ENCODE measurements around the gene ABHD11. TPM values are rescaled to one million over a fixed set of nuclear protein-coding genes. Genes with fewer than 3 reads are reported as not detected.
A peak's percentile ranks its signal among the peaks of the same experiment; 100 is the strongest.

ABHD11 gene
- total and polyA plus RNA-seq, 7 donors, result 5.4 to 91.3 (median 13.0) TPM

DNA sequence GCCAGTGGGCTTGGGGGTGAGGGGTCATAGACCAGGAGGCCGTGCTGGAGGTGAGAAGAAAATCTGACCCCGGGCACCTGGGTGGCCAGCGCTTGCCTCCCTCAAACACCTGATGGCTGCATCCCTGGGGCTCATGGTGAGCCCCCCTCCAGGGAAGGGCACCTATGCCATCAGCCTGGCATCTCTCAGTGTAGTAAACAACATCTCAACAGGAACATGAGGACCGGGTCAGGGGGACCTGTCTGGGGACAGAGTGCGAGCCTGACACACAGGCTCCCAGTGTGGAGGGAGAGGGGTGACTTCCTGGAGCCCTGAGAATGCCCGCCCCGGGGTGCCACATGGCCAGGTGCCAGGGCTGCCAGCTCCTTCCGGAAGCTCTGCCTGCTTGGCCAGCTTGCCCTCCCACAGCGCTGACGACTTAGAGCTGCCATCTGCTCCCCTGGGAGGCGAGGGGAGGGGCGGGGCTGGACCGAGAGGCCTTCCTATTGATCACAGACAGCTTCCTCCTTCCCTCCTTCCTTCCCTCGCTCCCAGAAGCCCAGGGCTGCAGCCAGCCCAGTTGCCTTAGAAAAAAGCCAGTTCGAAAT lies 31.5 kb downstream of the ABHD11 start:
- DNase-seq, result no peak
- H3K27me3 ChIP-seq, result no peaks in the 10 kb centered on the region
- H3K4me1 ChIP-seq, result peaks cover 0 to 28% (median 23%) of the 10 kb centered on the region in 4 donors
- intact Hi-C loops (cut with DNase I), result no loop called here
- H3K27ac ChIP-seq, result no peak overlapping the region
- H3K36me3 ChIP-seq, result peaks cover 0 to 6% (median 2%) of the 10 kb centered on the region in 4 donors
- no peaks in the 10 kb centered on the region for H3K9me3 ChIP-seq
- 21 to 48% methylated on average over 15 of the region's 15 CpGs for WGBS, 2 donors
- TF ChIP-seq, protein P1, sequence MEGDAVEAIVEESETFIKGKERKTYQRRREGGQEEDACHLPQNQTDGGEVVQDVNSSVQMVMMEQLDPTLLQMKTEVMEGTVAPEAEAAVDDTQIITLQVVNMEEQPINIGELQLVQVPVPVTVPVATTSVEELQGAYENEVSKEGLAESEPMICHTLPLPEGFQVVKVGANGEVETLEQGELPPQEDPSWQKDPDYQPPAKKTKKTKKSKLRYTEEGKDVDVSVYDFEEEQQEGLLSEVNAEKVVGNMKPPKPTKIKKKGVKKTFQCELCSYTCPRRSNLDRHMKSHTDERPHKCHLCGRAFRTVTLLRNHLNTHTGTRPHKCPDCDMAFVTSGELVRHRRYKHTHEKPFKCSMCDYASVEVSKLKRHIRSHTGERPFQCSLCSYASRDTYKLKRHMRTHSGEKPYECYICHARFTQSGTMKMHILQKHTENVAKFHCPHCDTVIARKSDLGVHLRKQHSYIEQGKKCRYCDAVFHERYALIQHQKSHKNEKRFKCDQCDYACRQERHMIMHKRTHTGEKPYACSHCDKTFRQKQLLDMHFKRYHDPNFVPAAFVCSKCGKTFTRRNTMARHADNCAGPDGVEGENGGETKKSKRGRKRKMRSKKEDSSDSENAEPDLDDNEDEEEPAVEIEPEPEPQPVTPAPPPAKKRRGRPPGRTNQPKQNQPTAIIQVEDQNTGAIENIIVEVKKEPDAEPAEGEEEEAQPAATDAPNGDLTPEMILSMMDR (IDR thresholded peaks at IDR 0.05), result no peak
- TF ChIP-seq POLR2A (IDR thresholded peaks at IDR 0.05) (no peak), POLR2AphosphoS5 (IDR thresholded peaks at IDR 0.05) (no peak), EP300 (IDR thresholded peaks at IDR 0.05) (no peak)
- no peak overlapping the region for H3K4me3 ChIP-seq

DNA sequence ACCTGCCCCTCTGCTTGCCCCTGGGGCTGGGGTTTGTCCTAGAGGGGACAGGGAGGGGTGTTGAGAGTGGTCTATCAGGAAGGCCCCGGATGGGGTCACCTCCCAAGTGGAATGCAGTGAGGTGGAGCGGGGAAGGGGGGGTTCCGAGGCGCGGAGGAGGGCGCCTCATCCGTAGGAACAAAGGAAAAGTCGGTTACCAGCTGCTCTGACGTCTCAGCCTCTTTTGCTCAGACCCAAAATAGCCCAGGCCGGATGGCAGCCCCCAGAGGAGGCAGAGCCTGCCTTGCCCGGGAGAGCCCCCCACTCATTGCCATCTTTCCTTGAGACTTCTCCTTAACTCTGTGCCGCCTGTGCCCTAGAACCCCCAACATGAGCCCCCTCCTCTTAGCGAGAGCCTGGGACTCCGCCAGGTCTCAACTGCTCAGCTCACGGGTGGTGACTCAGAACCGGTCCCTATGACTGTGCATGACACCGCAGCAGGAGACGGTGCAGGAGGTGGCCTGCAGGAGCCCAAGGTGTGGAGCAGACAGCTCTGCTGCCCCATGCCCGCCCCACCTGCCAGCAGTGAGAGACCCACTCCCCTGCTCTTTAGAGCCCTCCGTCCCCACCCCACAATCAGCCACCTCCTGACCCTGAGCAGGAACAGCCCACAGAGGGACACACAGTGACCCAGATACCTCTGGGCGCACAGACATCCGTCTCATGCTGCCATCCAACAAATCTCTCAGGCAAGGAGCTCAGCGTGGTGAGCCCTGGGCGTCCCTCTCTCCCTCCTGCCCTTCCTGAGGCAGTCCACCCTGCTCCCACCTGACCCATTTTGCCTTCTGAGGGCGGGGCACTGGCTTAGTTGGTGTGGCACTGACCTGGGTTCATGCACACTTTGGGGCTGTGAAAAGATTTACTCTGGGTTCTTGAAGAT lies 32.2 kb downstream of the ABHD11 start:
- no peak overlapping the region for H3K4me3 ChIP-seq
- 76 to 82% methylated on average over 25 of the region's 25 CpGs for WGBS, 2 donors
- peaks cover 0 to 11% (median 3%) of the 10 kb centered on the region in 4 donors for H3K36me3 ChIP-seq
- H3K4me1 ChIP-seq, result peaks cover 0 to 28% (median 23%) of the 10 kb centered on the region in 4 donors
- no peaks in the 10 kb centered on the region for H3K27me3 ChIP-seq
- intact Hi-C loops (cut with DNase I), result no loop called here
- no peak for DNase-seq
- TF ChIP-seq, protein P1 (IDR thresholded peaks at IDR 0.05), result no peak
- no peak for TF ChIP-seq POLR2AphosphoS5 (IDR thresholded peaks at IDR 0.05)
- no peak for TF ChIP-seq EP300 (IDR thresholded peaks at IDR 0.05)
- TF ChIP-seq POLR2A (IDR thresholded peaks at IDR 0.05), result no peak
- no peaks in the 10 kb centered on the region for H3K9me3 ChIP-seq
- no peak overlapping the region for H3K27ac ChIP-seq

DNA sequence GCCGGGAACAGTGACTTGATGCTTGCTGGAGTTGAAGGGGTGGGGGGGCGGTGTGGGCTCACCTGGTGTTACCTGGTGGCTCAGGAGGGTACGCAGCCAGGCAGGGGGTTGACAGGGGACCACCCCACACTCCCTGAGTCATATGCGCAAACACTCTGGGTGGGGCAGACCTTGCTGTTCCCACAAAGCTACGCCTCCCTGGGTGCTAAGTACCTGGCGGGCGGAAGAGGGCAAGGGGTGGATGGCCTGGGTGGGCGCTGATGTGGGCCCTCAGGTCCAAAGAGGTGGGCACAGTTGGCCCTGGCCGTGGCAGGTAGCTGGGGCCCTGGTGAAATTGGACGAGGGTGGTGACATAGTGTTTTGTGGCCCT lies 33.1 kb downstream of the ABHD11 start:
- H3K4me1 ChIP-seq, result peaks cover 0 to 28% (median 23%) of the 10 kb centered on the region in 4 donors
- 89 to 90% methylated on average over 10 of the region's 10 CpGs for WGBS, 2 donors
- intact Hi-C loops (cut with DNase I), result no loop called here
- H3K27ac ChIP-seq, result peak overlapping the region in 2 of 4 donors; percentile 70 to 78
- no peaks in the 10 kb centered on the region for H3K27me3 ChIP-seq
- peaks cover 0 to 15% (median 5%) of the 10 kb centered on the region in 4 donors for H3K36me3 ChIP-seq
- TF ChIP-seq, protein P1 (IDR thresholded peaks at IDR 0.05), result no peak
- no peak for TF ChIP-seq POLR2AphosphoS5 (IDR thresholded peaks at IDR 0.05)
- TF ChIP-seq EP300 (IDR thresholded peaks at IDR 0.05), result no peak
- no peak for TF ChIP-seq POLR2A (IDR thresholded peaks at IDR 0.05)
- no peak overlapping the region for H3K4me3 ChIP-seq
- H3K9me3 ChIP-seq, result no peaks in the 10 kb centered on the region
- no peak for DNase-seq

DNA sequence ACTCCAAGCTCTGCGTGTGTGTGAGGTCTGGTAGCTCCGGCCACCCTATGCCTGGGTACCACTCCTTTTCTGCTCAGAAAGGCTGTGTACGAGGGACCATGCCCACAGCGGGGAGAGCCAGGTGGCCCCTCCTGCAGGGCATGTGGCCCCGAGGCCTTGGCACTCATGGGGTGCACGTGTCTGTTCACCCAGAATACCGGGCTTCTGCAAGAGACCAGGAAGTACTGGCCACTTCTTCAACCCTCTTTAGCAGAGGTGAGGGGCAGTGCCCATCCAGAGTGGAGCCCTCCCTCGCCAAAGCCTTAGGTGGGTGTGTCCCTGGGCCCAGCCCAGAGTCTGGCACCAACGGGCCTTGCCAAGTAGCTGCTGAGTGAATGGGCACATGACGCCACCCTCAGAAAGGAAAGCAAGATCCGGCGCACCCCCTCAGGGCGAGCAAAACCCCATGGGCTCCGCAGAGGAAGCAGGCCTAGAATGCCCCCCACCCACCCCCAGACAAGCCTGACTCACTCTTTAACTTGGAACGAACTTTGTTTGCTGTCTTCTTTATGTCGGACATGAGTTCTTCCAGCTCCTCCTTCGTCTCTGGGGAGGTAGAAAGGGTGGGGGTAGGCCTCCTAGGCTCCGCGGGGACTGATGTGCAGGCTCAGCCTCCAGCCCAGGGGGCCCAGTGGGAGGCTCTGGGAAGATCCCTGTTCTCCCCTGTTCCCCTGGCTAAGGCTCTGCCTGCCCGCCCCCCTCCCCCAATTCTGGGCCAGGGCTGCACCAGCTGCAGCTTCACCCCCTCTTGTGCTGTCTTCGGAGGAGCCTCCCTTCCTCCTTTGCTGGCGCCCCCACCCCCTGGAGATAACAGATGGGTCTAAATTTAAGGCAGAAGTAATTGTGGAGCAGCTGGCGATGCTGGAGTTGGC lies 33.7 kb downstream of the ABHD11 start:
- peaks cover 0 to 28% (median 23%) of the 10 kb centered on the region in 4 donors for H3K4me1 ChIP-seq
- no peaks in the 10 kb centered on the region for H3K9me3 ChIP-seq
- intact Hi-C loops (cut with DNase I), result no loop called here
- H3K27me3 ChIP-seq, result no peaks in the 10 kb centered on the region
- TF ChIP-seq EP300 (IDR thresholded peaks at IDR 0.05), result no peak
- no peak for TF ChIP-seq POLR2A (IDR thresholded peaks at IDR 0.05)
- no peak for TF ChIP-seq POLR2AphosphoS5 (IDR thresholded peaks at IDR 0.05)
- TF ChIP-seq, protein P1 (IDR thresholded peaks at IDR 0.05), result no peak
- H3K36me3 ChIP-seq, result peaks cover 0 to 22% (median 6%) of the 10 kb centered on the region in 4 donors
- no peak overlapping the region for H3K4me3 ChIP-seq
- DNase-seq, result peak; percentile 81
- 75 to 79% methylated on average over 23 of the region's 23 CpGs for WGBS, 2 donors
- peak overlapping the region in 3 of 4 donors; percentile 60 to 78 (median 70) for H3K27ac ChIP-seq
